ENCODE data around the gene SPEM3. TPM values are rescaled to one million over a fixed set of nuclear protein-coding genes. Genes with fewer than 3 reads are reported as not detected.

Gene SPEM3
- total RNA-seq, 1 donor from 2014 or later, result not detected

DNA sequence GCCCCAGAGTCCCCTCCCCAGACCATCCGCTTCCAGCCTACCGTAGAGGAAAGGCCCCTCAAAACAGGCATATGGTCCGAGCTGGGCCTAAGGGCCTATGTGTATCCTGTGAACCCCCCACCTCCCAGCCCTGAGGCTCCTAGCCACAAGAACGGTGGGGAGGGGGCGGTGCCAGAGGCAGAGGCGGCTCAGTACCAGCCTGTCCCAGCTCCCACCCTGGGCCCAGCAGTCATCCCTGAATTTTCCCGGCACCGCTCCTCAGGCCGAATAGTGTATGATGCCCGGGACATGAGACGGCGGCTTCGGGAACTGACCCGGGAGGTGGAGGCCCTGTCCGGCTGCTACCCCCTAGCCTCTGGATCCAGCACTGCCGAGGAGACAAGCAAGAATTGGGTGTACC, 7.5 kb upstream of the SPEM3 start:
- no peak for DNase-seq
- Mint-ChIP-seq H3K4me1 (no peaks in the 10 kb centered on the region), H3K4me3 (no peak overlapping the region), H3K27me3 (no peaks in the 10 kb centered on the region), H3K36me3 (ENCODE audit: low read depth) (no peaks in the 10 kb centered on the region), H3K27ac (no peak overlapping the region), H3K9me3 (no peaks in the 10 kb centered on the region)
- intact Hi-C loops (cut with micrococcal nuclease), result no loop called here

DNA sequence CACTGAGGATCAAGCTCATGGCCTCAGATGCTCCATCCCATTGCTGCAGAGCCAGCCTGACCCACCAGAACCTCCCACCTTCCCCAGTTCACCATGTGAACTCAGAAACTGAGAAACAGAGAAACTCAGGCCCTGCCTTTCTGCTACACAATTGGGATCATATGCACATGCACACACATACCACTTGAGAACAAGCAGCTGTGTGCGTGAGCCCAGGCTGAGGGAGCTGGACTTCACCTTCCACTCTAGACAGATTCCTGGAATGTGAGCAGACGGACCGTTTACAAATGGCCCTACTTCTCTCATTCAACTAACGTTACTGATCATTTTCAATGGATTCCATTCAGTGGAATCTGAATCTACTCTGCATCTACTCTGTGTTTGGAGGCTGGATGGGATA, 5.0 kb upstream of the SPEM3 start:
- DNase-seq, result no peak
- Mint-ChIP-seq H3K9me3 (no peaks in the 10 kb centered on the region), H3K4me3 (no peak overlapping the region), H3K36me3 (ENCODE audit: low read depth) (no peaks in the 10 kb centered on the region), H3K4me1 (no peaks in the 10 kb centered on the region), H3K27me3 (no peaks in the 10 kb centered on the region), H3K27ac (no peak overlapping the region)
- intact Hi-C loops (cut with micrococcal nuclease), result no loop called here

DNA sequence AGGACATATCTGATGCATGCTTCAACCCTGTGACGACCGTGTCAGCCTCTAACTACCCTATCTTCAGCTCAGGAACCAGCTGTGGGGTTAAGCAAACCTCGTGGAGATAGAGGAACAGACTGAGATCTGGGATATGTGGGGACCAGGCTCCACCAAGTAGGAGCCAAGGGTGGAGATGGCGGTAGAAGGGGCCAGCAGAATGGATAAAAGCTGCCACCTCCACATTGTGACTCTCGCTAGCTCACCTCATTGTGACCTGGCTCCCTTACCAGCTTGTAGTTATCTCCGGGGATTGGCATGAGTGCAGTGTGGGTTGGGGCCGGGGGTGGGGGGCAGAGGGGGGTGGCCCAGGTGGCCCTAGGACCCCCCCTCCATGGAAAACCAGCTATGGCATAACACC, 3.3 kb upstream of the SPEM3 start, which contains the start of gene SPEM2:
Gene SPEM2 (plus strand): TSS at position 301 of the 400 bp plus-strand sequence. CDS start 73 bp downstream, at position 374.
- intact Hi-C loops (cut with micrococcal nuclease), result no loop called here
- no peak within 1 kb of the TSS for H3K4me3 Mint-ChIP-seq

DNA sequence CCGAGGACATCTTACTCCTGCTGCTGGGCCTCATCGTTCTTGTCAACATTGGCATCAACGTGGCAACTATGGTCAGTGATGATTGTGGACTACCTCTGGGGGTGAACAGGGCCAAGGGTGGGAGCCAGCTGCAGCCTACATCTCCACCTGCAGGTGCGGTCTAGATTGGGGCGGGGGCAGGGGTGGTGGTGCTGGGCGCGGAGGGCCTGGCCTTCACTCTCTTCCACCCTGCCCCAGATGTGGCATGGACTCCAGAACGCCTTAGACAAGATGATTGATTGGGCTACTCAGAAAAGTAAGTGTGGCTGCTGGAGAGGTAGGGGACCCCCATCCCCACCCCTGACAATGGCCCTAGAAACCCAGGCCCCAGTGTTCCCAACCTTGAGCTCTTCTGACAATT, 2.9 kb upstream of the SPEM3 start:
- Mint-ChIP-seq H3K27me3 (no peaks in the 10 kb centered on the region), H3K4me1 (no peaks in the 10 kb centered on the region), H3K36me3 (ENCODE audit: low read depth) (no peaks in the 10 kb centered on the region), H3K27ac (no peak overlapping the region), H3K9me3 (no peaks in the 10 kb centered on the region), H3K4me3 (no peak overlapping the region)
- intact Hi-C loops (cut with micrococcal nuclease), result no loop called here
- no peak for DNase-seq

More for the DNA sequence above, 3.3 kb upstream of the SPEM3 start, which contains the start of gene SPEM2:
- Mint-ChIP-seq H3K36me3 (ENCODE audit: low read depth) (no peaks in the 10 kb centered on the region), H3K27ac (no peak within 1 kb of the TSS), H3K9me3 (no peaks in the 10 kb centered on the region), H3K4me1 (no peaks in the 10 kb centered on the region), H3K27me3 (no peaks in the 10 kb centered on the region)
- no peak for DNase-seq

DNA sequence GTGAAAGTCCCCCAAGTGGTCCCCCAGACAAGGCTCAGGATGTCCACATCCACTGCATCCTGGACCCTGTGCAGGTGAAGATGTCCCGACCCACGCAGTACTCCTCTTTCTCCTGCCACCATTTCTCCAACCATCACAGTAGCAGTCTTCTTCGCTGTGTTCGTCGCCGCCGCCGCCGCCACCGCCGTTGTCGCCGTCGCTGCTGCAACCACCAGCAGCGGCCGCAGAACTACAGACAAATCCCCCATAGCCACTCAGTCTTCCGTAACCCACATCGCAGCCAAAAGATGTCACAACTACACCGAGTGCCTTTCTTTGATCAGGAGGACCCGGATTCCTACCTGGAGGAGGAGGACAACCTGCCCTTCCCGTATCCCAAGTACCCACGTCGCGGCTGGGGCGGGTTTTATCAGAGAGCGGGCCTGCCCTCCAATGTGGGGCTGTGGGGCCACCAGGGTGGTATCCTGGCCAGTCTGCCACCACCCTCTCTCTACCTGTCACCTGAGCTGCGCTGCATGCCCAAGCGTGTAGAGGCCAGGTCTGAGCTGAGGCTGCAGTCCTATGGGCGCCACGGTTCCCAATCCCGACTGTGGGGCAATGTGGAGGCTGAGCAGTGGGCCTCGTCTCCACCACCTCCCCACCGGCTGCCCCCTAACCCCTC, 2.3 kb upstream of the SPEM3 start:
- intact Hi-C loops (cut with micrococcal nuclease), result no loop called here
- Mint-ChIP-seq H3K27ac (no peak overlapping the region), H3K27me3 (no peaks in the 10 kb centered on the region), H3K4me3 (no peak overlapping the region), H3K9me3 (no peaks in the 10 kb centered on the region), H3K36me3 (ENCODE audit: low read depth) (no peaks in the 10 kb centered on the region), H3K4me1 (no peaks in the 10 kb centered on the region)
- no peak for DNase-seq

DNA sequence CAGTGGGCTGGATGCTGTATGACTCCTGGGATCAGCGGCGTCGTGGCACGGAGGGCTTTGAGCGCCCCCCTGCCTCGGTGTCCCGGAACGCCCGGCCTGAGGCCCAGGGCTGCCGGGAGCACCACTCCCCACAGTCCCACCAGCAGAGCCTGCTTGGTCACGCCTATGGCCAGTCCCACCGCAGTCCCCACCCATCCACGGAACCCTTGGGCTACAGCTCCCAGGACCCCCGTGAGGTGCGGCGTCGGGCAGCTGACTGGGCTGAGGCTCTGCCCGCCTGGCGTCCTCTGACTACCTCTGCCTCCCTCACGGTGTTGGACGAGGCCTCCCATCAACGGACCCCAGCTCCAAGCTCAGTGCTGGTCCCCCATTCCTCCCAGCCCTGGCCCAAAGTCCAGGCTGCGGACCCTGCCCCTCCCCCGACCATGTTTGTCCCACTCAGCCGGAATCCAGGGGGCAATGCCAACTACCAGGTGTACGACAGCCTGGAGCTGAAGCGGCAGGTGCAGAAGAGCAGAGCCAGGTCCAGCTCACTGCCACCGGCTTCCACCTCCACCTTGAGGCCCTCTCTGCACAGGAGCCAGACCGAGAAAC, 1.7 kb upstream of the SPEM3 start:
- Mint-ChIP-seq H3K9me3 (no peaks in the 10 kb centered on the region), H3K36me3 (ENCODE audit: low read depth) (no peaks in the 10 kb centered on the region), H3K4me3 (no peak overlapping the region), H3K27ac (no peak overlapping the region), H3K27me3 (no peaks in the 10 kb centered on the region), H3K4me1 (no peaks in the 10 kb centered on the region)
- intact Hi-C loops (cut with micrococcal nuclease), result no loop called here
- no peak for DNase-seq

DNA sequence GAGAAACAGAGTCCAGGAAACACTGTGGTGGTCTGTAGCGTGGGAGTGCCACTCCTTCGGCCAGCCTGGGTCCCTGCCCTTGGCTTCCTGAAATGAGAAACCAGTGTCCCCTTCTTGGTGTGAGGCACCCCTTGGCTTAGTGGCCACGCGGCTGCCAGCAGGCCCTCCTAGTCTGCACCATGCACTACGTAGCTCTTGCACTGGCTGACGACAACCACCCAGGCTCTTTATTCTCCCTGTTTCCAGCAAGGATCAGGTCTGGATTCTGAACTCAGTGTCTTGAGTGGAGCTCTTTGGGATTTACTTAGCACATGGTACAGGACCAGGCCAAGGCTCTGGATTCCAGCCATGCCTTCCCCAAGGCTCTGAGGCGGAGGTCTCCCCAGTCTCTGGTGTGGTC, 1.1 kb upstream of the SPEM3 start:
- Mint-ChIP-seq H3K4me3 (no peak overlapping the region), H3K36me3 (ENCODE audit: low read depth) (no peaks in the 10 kb centered on the region), H3K9me3 (no peaks in the 10 kb centered on the region), H3K27ac (no peak overlapping the region), H3K4me1 (no peaks in the 10 kb centered on the region), H3K27me3 (no peaks in the 10 kb centered on the region)
- intact Hi-C loops (cut with micrococcal nuclease), result no loop called here
- no peak for DNase-seq

DNA sequence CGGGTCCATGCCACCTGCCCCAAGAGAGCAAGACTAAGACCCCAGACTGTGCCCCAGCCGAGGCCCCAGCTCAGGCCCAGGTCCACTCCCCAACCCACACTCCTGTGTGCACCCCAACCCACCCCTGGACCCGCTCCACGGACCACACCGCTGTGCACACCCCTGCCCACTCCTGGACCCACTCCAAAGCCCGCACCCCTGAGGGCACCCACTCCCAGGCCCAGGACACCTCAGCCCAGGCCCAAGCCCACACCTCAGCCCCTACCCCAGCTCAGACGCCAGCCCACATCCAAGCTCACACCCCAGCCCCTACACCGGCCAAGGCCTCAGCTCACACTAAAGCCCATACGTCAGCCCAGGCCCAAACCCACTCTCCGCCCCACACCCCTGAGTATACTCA, 1.1 kb downstream of the SPEM3 start:
- Mint-ChIP-seq H3K27ac (no peak overlapping the region), H3K4me3 (no peak overlapping the region), H3K9me3 (no peaks in the 10 kb centered on the region), H3K4me1 (no peaks in the 10 kb centered on the region), H3K36me3 (ENCODE audit: low read depth) (no peaks in the 10 kb centered on the region), H3K27me3 (no peaks in the 10 kb centered on the region)
- no peak for DNase-seq
- intact Hi-C loops (cut with micrococcal nuclease), result no loop called here

DNA sequence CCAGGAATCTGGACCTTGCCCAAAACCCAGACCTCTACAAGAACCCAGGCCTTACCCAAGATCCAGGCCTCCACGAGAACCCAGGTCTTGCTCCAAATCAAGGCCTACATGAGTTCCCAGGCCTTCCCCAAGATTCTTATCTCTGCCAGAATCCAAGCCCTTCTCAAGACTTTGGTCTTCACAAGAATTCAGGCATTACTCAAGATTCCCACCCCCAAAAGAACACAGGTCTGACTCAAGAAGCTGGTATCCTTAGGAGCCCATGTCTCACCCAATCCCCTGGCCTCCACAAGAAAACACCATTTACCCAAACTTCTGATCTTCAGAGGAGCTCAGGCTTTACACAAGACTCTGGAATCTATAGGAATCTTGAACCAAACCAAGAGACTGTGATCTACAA, 2.6 kb downstream of the SPEM3 start:
- Mint-ChIP-seq H3K27ac (no peak overlapping the region), H3K9me3 (no peaks in the 10 kb centered on the region), H3K4me3 (no peak overlapping the region), H3K4me1 (peaks cover 10% of the 10 kb centered on the region), H3K36me3 (ENCODE audit: low read depth) (no peaks in the 10 kb centered on the region), H3K27me3 (no peaks in the 10 kb centered on the region)
- intact Hi-C loops (cut with micrococcal nuclease), result no loop called here
- DNase-seq, result no peak

DNA sequence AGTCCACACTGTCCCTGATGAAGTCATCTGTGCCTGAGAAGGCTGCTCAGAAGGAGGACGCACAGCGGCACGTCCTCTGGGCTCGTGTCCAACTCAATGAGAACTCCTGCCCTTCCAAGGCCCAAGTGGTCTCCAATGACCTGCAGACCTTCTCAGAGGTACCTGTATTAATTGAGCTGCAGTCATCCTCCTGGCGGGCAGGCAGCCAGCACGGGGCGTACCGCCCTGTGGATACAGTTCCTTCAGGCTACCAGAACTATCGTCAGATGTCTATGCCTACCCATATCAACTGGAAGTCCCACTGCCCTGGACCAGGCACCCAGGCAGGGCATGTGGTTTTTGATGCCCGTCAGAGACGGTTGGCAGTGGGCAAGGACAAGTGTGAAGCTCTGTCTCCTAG, 3.6 kb downstream of the SPEM3 start:
- no peaks in the 10 kb centered on the region for H3K27me3 Mint-ChIP-seq
- no peak for DNase-seq
- H3K27ac Mint-ChIP-seq, result no peak overlapping the region
- H3K9me3 Mint-ChIP-seq, result no peaks in the 10 kb centered on the region
- H3K36me3 Mint-ChIP-seq (ENCODE audit: low read depth), result peaks cover 2% of the 10 kb centered on the region
- no peak overlapping the region for H3K4me3 Mint-ChIP-seq
- intact Hi-C loops (cut with micrococcal nuclease), result no loop called here
- H3K4me1 Mint-ChIP-seq, result peaks cover 15% of the 10 kb centered on the region

DNA sequence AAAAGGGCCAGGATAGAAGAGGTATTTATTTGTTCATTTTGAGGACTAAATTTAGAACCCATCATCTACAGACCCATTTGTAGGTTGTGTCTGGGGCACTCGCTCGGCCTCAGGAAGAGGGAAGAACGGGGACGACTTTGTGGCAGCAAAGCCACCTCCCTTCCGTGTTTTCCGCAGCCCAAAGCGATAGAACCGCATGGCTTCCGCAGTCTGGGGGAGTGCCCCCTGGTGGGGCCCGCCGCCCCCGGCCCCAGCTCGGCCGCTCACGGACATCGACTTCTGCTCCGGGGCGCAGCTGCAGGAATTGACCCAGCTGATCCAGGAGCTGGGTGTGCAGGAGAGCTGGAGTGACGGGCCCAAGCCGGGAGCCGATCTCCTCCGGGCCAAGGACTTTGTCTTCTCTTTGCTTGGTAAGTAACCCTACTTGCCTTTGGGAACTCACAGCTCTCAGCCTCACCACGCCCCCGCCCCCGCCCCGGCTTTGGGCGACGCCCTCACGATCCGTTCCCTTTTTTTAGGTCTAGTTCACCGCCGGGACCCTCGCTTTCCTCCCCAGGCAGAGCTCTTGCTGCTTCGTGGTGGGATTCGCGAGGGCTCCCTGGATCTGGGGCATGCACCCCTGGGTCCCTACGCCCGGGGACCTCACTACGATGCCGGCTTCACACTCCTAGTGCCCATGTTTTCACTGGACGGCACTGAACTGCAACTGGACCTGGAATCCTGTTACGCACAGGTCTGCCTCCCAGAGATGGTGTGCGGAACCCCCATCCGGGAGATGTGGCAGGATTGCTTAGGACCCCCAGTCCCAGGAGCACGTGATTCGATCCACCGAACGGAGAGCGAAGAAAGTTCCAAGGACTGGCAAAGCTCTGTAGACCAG, 7.3 kb downstream of the SPEM3 start:
- Mint-ChIP-seq H3K27ac (peak overlapping the region; percentile 98), H3K27me3 (peaks cover 9% of the 10 kb centered on the region), H3K4me1 (peaks cover 38% of the 10 kb centered on the region), H3K4me3 (peak overlapping the region; percentile 93), H3K36me3 (ENCODE audit: low read depth) (peaks cover 15% of the 10 kb centered on the region), H3K9me3 (no peaks in the 10 kb centered on the region)
- intact Hi-C loops (cut with micrococcal nuclease), result loop anchor here (1.0 to 5.0 kb wide), 11 partner anchors 19 to 406 kb away; partner anchors contain the start of genes ACADVL, DLG4, PLSCR3 and SENP3
- peak; percentile 92 for DNase-seq

DNA sequence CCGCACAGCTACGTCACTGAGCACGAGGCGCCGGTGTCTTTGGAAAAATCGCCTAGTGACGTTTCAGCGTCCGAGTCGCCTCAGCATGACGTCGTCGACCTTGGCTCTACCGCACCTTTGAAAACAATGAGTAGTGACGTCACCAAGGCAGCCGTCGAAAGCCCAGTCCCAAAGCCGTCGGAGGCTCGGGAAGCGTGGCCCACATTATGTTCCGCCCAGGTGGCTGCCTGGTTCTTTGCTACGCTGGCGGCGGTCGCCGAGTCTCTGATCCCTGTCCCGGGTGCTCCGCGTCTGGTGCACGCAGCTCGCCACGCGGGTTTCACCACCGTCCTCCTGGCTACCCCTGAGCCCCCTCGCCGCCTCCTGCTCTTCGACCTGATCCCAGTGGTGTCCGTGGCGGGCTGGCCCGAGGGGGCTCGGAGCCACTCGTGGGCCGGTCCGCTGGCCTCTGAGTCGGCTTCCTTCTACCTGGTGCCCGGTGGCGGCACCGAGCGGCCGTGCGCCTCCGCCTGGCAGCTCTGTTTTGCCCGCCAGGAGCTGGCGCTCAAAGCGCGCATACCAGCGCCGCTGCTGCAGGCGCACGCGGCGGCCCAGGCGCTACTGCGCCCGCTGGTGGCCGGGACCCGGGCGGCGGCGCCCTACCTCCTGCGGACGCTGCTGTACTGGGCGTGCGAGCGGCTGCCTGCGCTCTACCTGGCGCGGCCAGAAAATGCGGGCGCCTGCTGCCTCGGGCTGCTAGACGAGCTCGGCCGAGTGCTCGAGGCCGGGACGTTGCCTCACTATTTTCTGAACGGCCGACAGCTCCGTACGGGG, 8.1 kb downstream of the SPEM3 start:
- H3K9me3 Mint-ChIP-seq, result no peaks in the 10 kb centered on the region
- peak overlapping the region; percentile 93 for H3K4me3 Mint-ChIP-seq
- peaks cover 9% of the 10 kb centered on the region for H3K27me3 Mint-ChIP-seq
- intact Hi-C loops (cut with micrococcal nuclease), result loop anchor here (1.0 to 5.0 kb wide), 5 partner anchors 125 to 406 kb away; partner anchors contain the start of genes ACADVL, DLG4, SENP3 and SLC16A11
- H3K4me1 Mint-ChIP-seq, result peaks cover 41% of the 10 kb centered on the region
- DNase-seq, result peak; percentile 95
- peaks cover 18% of the 10 kb centered on the region for H3K36me3 Mint-ChIP-seq (ENCODE audit: low read depth)
- H3K27ac Mint-ChIP-seq, result peak overlapping the region; percentile 98

DNA sequence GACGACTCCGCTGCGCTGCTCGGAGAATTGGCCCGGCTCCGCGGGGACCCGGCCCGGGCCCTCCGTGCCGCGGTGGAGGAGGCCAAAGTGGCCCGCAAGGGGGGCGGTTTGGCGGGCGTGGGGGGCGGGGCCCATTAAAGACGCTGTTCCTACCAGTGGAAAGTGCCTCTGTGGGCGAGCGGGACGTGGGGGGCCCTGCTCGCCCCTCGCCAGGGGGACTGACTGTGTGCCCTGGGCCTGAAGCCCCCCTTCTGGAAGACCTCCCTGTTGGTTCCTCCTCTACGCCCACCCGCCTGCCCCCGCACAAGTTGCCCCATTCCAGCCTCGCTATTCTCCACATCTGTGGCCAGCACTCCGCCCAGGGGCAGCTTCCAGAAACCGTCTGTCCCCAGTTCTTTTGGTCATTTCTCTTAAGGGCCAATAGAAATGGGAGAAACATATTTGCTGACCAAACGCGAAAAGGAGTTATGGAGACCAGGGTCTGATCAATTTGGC, 8.8 kb downstream of the SPEM3 start:
- peak overlapping the region; percentile 74 for H3K27ac Mint-ChIP-seq
- H3K4me3 Mint-ChIP-seq, result peak overlapping the region; percentile 93
- no peak for DNase-seq
- H3K9me3 Mint-ChIP-seq, result no peaks in the 10 kb centered on the region
- peaks cover 43% of the 10 kb centered on the region for H3K4me1 Mint-ChIP-seq
- H3K36me3 Mint-ChIP-seq (ENCODE audit: low read depth), result peaks cover 22% of the 10 kb centered on the region
- H3K27me3 Mint-ChIP-seq, result peaks cover 12% of the 10 kb centered on the region
- intact Hi-C loops (cut with micrococcal nuclease), result loop anchor here (2.0 to 5.0 kb wide), 3 partner anchors 220 to 405 kb away; partner anchors contain the start of genes ACADVL, DLG4 and SLC16A11
